Stimulated activated naive CD4-positive, alpha-beta T cell treated with Interleukin-2 at 50 U/mL for 16 hours (primary cell): ENCODE data around the gene FRMD3.

Source experiments
- DNase-seq: peaks from one replicate; lab custom pipeline; 2025; lab: John Stamatoyannopoulos, UW

The FRMD3 gene

DNA sequence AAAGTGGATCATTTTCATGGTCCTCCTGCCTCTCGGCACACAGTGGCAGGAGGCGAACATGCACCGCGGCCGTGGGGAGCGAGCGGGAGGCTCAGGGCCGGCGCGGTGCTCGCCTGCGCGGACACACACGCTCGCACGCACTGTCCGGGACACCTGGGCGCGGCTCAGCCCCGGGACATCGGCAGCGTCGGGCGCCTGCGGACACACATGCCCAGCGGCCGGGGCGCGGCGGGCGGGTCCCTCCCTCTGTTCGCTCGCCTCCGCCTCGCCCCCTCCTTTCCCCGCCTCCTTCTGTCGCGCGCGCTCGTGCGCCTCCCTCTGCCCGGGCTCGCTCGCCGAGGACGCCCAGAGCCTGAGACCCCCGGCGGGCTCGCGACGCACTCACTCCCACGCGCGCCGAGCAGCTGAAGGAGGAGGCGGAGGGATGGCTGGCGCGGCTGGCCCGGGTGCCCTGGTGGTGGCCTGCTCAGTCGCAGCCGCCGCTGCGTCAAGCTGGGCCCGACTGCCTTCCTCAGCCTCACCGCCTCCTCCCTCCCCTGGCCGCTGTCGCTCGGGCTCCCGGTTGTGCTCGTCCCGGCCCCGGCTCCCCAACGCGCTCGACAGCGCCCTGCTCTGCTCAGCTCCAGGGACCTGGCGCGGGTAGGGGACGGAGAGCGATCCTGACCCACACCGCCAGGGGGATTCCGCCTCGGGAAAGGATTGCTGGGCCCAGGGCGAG is at the start of gene FRMD3:
FRMD3 (minus strand) TSS at position 230 of the 718 bp plus-strand sequence; CDS start at position 60, 170 bp downstream.
- no peak for DNase-seq

DNA sequence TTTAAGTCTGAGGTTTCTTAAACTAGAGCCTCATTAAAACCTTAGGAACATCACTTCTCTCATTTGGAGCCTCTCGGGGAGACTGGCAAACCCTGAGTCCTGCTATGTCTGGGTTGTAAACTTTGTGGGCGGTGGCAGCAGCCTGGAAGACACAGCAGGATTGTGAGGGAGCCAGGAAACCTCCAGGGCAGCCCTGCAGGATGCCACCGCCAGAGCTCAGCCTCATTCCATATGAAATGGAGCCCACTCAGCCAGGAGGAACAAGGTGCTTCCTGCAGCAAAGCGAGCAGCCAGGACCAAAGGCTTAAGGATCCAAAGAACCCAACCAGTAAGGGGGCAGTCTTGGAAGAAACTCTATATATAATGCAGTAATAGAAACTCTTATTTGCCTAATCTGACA is 46.8 kb upstream of the FRMD3 start:
- DNase-seq: no peak

DNA sequence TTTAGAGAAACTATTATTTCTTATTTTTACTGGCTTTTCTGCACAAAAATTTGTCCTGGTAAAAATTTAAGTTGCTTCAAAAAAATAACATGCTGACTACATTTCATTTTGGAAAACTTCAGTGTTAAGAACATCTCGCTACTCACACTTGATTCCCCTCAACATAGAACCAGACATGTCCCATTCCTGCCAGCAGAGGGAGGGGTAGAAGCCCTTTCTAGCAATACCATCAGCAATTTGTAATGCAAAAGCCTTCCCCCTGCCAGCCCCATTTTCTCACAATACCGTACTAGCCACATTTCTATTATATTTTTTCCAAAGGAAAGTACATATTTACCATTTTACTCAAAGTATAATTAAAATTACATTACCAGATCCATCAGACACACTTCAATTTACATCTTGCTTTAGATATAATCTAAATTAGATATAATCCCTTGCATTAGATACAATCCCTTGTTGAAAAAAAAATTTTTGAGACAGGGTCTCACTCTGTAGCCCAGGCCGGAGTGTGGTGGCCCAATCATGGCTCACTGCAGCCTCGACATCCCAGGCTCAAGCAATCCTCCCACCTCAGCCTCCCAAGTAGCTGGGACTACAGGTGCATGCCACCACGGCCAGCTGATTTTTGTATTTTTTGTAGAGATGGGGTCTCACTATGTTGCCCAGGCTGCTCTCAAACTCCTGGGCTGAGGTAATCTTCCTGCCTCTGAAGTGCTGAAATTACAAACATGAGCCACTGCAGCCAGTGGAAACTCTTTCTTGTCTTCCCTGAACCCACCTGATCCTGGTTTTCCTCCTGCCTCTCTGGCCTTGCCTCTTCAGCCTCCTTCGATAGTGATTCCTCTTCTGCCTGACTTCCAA is 45.2 kb upstream of the FRMD3 start:
- DNase-seq: no peak

GRCh38 chr9:83582029-83582428 is 43.8 kb upstream of the FRMD3 start:
- DNase-seq: no peak

- DNase-seq: no peak
Measured at GRCh38 chr9:83574482-83574881, 36.3 kb upstream of the FRMD3 start.

GRCh38 chr9:83572524-83572923 is 34.3 kb upstream of the FRMD3 start:
- DNase-seq: no peak

- no peak for DNase-seq
Measured at GRCh38 chr9:83570359-83570758, 32.2 kb upstream of the FRMD3 start.

- no peak for DNase-seq
Measured at GRCh38 chr9:83569326-83569725, 31.1 kb upstream of the FRMD3 start.

DNA sequence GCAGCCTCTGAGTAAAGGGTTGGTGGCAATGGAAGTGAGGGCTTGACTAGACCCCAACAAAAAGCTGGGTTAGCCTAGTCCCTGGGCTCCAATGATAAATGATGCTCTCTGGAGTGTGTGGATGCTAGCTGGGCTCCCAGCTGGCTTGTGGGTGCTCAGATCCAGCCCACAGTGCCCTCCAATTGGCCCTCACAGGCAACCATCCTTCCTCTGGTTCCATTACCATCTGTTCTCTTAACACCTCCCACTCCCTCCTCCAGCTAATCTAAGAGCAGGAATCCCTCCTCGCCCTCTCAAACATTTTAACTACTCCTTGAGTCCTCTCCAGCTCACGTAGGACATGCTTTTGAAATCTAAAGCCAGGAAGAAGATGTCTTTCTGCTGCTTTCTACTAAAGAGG is 25.2 kb upstream of the FRMD3 start:
- DNase-seq: no peak

DNA sequence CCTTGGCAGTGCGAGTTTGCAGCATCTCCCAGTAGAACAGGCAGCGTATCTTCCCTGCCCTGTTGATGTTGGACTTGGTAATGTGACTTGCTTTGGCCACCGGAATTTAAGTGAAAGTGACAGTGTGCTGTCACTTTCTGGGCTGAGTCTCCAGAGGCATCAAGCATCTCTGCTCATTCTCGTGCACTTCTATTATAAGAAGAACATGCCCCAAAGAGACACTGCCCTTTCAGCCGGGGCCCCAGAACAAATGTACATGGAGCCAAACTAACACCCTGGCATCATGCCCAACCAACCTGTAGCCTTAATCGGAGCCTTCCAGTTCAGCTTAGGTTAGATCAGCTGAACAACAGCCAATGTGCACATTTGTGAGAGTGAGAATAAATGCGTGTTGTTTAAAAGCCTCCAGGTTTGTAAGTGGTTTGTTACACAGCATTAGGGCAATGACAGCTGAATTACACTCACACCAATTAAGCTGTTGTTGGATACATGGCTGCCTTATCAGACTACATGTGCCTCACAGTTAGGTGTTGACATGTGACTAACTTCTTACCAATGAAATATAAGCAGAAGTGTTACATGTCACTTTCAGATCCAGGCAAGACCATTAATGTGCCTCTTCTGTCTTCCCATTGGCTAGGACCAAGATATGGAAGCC is 22.1 kb upstream of the FRMD3 start:
- DNase-seq: no peak

GRCh38 chr9:83557771-83558170 is 19.6 kb upstream of the FRMD3 start:
- no peak for DNase-seq

DNA sequence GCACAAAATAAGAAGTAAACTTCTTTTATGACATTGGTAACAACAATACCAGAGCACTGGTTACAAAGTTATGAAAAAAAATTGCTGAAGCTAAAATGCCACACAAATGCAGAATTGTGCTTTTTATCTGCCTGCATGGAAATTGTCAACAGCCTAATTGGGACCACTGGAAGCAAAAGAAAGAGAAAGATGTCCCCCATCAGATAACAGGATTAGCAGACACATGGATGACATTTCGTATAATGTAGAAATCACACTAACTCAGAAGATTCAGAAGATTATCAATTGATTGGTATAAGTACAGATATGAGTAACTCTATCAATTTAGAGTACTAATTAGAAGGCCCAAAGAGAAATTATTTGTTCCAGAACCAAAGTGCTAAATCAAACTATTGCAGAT is 19.1 kb upstream of the FRMD3 start:
- no peak for DNase-seq

- DNase-seq: no peak
Measured at GRCh38 chr9:83554278-83554677, 16.1 kb upstream of the FRMD3 start.

DNA sequence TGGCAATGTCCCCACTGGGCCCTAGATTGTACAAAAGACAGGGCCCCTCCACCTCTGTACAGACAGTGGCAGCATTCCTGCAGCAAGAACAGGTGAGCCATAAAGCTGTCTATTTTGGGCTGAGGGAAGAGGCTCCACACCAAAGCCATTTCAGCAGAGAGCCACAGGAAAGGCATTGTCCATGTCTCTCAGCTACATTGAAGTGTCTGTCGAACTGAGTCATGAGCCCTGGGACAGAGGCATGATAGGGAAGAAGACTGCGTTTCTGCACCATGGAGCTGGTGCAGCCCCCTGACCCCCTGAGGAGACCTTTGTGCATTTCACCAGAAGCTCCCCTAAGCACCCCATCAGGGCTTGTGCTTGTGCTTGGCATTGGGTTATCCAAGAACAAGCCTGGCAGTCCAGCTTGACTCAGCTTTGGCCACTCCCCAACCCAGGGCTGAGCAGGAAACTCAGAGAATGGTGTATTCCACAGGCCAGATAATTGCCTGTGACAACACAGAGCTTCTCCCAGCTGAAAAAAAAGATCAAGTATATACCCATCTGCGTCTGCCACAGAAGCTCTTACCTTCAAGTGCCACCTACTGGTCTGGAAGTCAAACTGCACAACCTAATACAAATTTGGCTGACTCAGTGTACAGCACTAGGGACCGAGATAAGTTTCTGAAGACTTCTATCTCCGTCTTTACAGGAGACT is 5.9 kb upstream of the FRMD3 start:
- DNase-seq: no peak

- no peak for DNase-seq
Measured at GRCh38 chr9:83538890-83539238, 663 bp upstream of the FRMD3 start.

DNA sequence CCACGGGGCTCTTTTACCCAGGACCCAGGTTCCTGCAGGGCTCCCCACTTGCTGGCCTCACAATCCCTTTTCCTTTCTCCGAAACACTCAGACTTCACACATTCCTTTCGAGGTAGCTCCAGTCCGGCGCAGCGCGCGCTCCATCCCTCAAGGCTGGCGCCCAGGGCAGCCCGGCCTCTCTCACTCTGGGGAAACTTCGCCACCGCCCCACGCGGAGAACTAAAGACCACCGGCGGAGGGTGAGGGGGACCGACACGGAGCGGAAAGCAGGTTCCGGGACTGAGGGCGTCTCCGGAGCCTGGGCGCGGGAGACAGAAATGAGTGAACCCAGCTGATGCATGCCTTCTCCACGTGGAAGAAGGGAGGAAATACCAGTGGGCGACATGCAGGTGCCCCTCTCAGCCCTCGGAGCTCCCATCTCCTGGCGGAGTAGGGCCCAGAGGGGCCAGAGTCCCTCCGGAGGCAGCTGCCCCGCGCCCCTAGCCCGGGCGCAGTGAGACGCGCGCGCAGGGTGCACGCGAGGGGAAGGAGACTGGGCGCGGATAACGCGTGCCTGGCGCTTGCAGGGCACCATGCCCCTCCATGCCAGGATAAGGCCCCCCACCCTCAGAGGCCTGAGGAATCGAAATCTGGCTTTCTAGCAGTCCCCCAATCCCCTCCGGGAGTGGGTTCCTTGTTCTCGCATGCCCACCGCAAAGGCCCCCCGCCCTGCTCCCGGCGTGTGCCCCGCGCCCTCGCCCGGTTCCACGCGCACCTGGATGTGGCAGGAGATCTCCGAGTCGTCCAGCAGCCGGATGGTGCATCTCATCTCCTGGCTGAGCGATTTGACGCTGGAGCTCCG is 650 bp downstream of the FRMD3 start:
- DNase-seq: no peak

- DNase-seq: no peak
Measured at GRCh38 chr9:83536332-83536731, 1.9 kb downstream of the FRMD3 start.

GRCh38 chr9:83535736-83536135 is 2.5 kb downstream of the FRMD3 start:
- no peak for DNase-seq

- DNase-seq: no peak
Measured at GRCh38 chr9:83533296-83533695, 4.9 kb downstream of the FRMD3 start.

DNA sequence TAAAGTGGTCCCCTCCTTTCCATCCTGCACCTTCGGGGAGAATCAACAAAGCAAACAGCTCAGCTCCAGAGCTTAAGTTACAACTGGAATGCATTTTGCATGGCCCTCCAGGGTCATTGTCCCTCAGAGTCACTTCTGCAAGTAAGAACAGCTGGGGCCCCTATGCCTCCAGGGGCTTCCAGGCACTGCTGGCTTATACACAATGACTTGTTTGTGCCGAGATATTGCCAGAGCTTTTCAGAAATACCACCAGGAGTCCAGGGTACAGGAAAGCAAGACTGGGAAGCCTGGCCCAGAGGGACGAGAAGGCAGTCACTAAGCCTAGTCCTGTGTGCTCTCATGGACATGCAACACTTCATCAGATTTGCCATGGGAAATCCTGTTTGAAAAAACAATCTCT is 11.3 kb downstream of the FRMD3 start:
- no peak for DNase-seq

DNA sequence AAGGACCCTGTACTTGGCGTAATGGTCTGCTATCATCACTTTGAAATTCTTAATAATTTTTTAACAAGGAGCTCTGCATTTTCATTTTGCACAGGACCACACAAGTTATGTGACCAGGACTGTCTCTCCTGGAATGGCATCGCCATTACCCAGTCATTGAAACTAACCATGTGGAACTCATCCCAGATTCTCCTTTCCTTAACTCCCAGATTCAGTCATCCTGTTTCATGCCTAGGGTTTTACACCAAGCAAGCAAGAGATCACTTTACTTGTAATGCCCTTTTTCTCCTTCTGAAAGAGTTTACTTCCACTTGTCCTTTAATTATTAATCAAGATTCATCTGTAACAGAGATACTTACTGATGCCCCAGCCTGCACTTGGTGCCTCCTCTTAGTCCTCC is 12.0 kb downstream of the FRMD3 start:
- no peak for DNase-seq
